PC-9 (cell line): ENCODE results near the gene ABLIM2. TPM values are rescaled to one million over a fixed set of nuclear protein-coding genes. Genes with fewer than 3 reads are reported as not detected.

Source experiments
- BruUV-seq: library from RNA; stranded (reverse); fragments of 400-500 nt; replicated peaks from 2 replicates; lab custom pipeline; 2021; lab: Mats Ljungman, UMichigan
- CTCF ChIA-PET: fragments of 300-600 bp; sonication (Branson Sonifier 250); formaldehyde crosslinking; loops from one replicate; lab custom pipeline; 2022; ENCODE audit warnings: antibody characterized with exemption; lab: Charles Lee
- POLR2A ChIA-PET: fragments of 300-600 bp; sonication (Branson Sonifier 250); formaldehyde crosslinking; loops from one replicate; lab custom pipeline; 2022; ENCODE audit warnings: antibody characterized with exemption; ENCODE audit not compliant: unreplicated experiment; lab: Charles Lee
- DNase-seq, 2 experiments: peaks; one replicate each; pipeline versions ENCODE4 v3.0.0 to v3.0.0-alpha.2; 2015 to 2022; ENCODE audit warnings: mixed read lengths in 1 of 2
- H2AFZ ChIP-seq: fragments of 200-600 bp; sonication (generic); 2 replicates; pipeline ENCODE4 v1.8.1; 2017; ENCODE audit warnings: antibody characterized with exemption
- H3F3A ChIP-seq: fragments of 200-600 bp; sonication (generic); 2 replicates; pipeline ENCODE4 v1.8.1; 2017; ENCODE audit warnings: antibody characterized with exemption, mild to moderate bottlenecking, low read depth; ENCODE audit not compliant: insufficient read depth
- H3K27ac ChIP-seq: fragments of 200-600 bp; sonication (generic); 2 replicates; pipeline ENCODE4 v1.6.1; 2016; ENCODE audit warnings: mixed run types
- H3K27me3 ChIP-seq: fragments of 200-600 bp; sonication (generic); 2 replicates; pipeline ENCODE4 v1.6.1; 2016; ENCODE audit warnings: low read depth, mixed run types; ENCODE audit not compliant: insufficient read depth
- H3K36me3 ChIP-seq: fragments of 200-600 bp; sonication (generic); 2 replicates; pipeline ENCODE4 v1.6.1; 2016; ENCODE audit warnings: low read depth, mixed run types
- H3K4me1 ChIP-seq: fragments of 200-600 bp; sonication (generic); replicated peaks from 2 replicates; pipeline ENCODE4 v1.6.1; 2016; ENCODE audit warnings: mixed run types; ENCODE audit not compliant: insufficient read depth
- H3K4me2 ChIP-seq: fragments of 200-600 bp; sonication (generic); 2 replicates; pipeline ENCODE4 v1.6.1; 2017; ENCODE audit warnings: mixed run types
- H3K4me3 ChIP-seq: fragments of 200-600 bp; sonication (generic); 2 replicates; pipeline ENCODE4 v1.6.1; 2016; ENCODE audit warnings: mixed run types
- H3K79me2 ChIP-seq: fragments of 200-600 bp; sonication (generic); 2 replicates; pipeline ENCODE4 v1.6.1; 2017; ENCODE audit warnings: low read depth, mixed run types
- H3K9me2 ChIP-seq: fragments of 200-600 bp; sonication (generic); 2 replicates; pipeline ENCODE4 v1.8.1; 2017; ENCODE audit warnings: mild to moderate bottlenecking; ENCODE audit not compliant: insufficient read depth
- H3K9me3 ChIP-seq: fragments of 200-600 bp; sonication (generic); 2 replicates; pipeline ENCODE4 v1.8.1; 2016; ENCODE audit warnings: low read depth; ENCODE audit not compliant: insufficient read depth
- H4K20me1 ChIP-seq: fragments of 200-600 bp; sonication (generic); 2 replicates; pipeline ENCODE4 v1.8.1; 2017; ENCODE audit not compliant: insufficient read depth
- EZH2 ChIP-seq: fragments of 200-600 bp; sonication (generic); IDR thresholded peaks from 2 replicates; pipeline ENCODE4 v1.8.0; 2017; ENCODE audit warnings: antibody characterized with exemption, low read depth
- intact Hi-C: fragments of 100-400 bp; cut with micrococcal nuclease; formaldehyde crosslinking; loops from one replicate; pipeline ENCODE4 v1.10.0; 2022; ENCODE audit not compliant: unreplicated experiment
- total RNA-seq: library from RNA; stranded (reverse); gene quantifications from 2 replicates; pipeline ENCODE4 v1.2.3, GENCODE V29; 2021
- TF ChIP-seq, protein P1 (sequence below): fragments of 200-600 bp; sonication (generic); conservative IDR thresholded peaks from 2 replicates; pipeline ENCODE4 v1.6.1; 2017; ENCODE audit warnings: mixed run types, antibody characterized with exemption, mild to moderate bottlenecking, moderate library complexity

ABLIM2 gene
- total RNA-seq, 1 experiment from 2014 or later, result 1.6 TPM

- no peak for DNase-seq
- Histone ChIP-seq H3K9me2 (no peaks in the 10 kb centered on the region), H4K20me1 (no peaks in the 10 kb centered on the region), H3K36me3 (no peaks in the 10 kb centered on the region), H3K27ac (no peak overlapping the region), H2AFZ (no peak overlapping the region), H3F3A (no peaks in the 10 kb centered on the region), H3K4me2 (no peak overlapping the region), H3K4me3 (no peak overlapping the region), H3K4me1 (no peaks in the 10 kb centered on the region), H3K79me2 (no peaks in the 10 kb centered on the region), H3K27me3 (peaks cover 3% of the 10 kb centered on the region; the same call in 1 of the 2 replicates), H3K9me3 (no peaks in the 10 kb centered on the region)
- ChIA-PET CTCF (interaction anchor here (0.6 kb wide), 1 partner anchor 199 kb away, joined by 3 read pairs; no protein-coding TSS in a partner anchor), POLR2A (no interaction called here)
- no TSS peak for BruUV-seq
- intact Hi-C loops, result no loop called here
- TF ChIP-seq, protein P1, sequence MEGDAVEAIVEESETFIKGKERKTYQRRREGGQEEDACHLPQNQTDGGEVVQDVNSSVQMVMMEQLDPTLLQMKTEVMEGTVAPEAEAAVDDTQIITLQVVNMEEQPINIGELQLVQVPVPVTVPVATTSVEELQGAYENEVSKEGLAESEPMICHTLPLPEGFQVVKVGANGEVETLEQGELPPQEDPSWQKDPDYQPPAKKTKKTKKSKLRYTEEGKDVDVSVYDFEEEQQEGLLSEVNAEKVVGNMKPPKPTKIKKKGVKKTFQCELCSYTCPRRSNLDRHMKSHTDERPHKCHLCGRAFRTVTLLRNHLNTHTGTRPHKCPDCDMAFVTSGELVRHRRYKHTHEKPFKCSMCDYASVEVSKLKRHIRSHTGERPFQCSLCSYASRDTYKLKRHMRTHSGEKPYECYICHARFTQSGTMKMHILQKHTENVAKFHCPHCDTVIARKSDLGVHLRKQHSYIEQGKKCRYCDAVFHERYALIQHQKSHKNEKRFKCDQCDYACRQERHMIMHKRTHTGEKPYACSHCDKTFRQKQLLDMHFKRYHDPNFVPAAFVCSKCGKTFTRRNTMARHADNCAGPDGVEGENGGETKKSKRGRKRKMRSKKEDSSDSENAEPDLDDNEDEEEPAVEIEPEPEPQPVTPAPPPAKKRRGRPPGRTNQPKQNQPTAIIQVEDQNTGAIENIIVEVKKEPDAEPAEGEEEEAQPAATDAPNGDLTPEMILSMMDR, result no peak
- no peak for TF ChIP-seq EZH2
Observed at GRCh38 chr4:8007581-8007980, 151.0 kb downstream of the ABLIM2 start.

GRCh38 chr4:8006471-8006870, 152.1 kb downstream of the ABLIM2 start:
- Histone ChIP-seq H2AFZ (no peak overlapping the region), H3K79me2 (no peaks in the 10 kb centered on the region), H3K4me2 (no peak overlapping the region), H3K36me3 (no peaks in the 10 kb centered on the region), H3K4me3 (no peak overlapping the region), H3F3A (no peaks in the 10 kb centered on the region), H3K4me1 (no peaks in the 10 kb centered on the region), H3K27ac (no peak overlapping the region), H4K20me1 (no peaks in the 10 kb centered on the region), H3K27me3 (peaks cover 3% of the 10 kb centered on the region; the same call in 1 of the 2 replicates), H3K9me2 (no peaks in the 10 kb centered on the region), H3K9me3 (no peaks in the 10 kb centered on the region)
- ChIA-PET POLR2A (no interaction called here), CTCF (no interaction called here)
- BruUV-seq, result no TSS peak
- intact Hi-C loops, result no loop called here
- DNase-seq, result no peak
- TF ChIP-seq EZH2, result no peak
- TF ChIP-seq, protein P1, result no peak

DNA sequence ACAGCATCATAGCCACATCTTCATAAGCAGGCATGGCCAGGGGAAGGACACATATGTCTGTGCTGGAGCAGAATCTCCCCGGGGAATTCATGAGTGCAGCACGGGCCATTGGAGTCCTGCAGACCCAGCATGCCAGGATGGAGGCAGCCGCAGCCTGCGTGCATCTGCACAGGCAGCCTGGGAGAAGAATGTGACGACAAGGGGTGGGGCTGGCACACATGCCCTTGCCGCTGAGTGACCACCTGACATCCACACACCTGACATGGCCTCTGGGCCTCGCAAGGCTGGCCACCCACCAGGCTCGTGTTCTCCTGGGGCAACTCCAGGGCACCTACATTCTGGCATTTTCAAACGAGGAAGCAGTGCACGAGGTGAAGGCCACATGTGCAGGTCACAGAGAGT, 152.8 kb downstream of the ABLIM2 start:
- peaks cover 3% of the 10 kb centered on the region; the same call in 1 of the 2 replicates for H3K27me3 ChIP-seq
- intact Hi-C loops, result no loop called here
- no peaks in the 10 kb centered on the region for H3K9me2 ChIP-seq
- ChIA-PET CTCF (no interaction called here), POLR2A (no interaction called here)
- no peak overlapping the region for H3K27ac ChIP-seq
- no peaks in the 10 kb centered on the region for H3K79me2 ChIP-seq
- DNase-seq, result no peak
- no peak overlapping the region for H3K4me3 ChIP-seq
- no peak overlapping the region for H3K4me2 ChIP-seq
- TF ChIP-seq, protein P1, result no peak
- no peak for TF ChIP-seq EZH2
- no peaks in the 10 kb centered on the region for H3K4me1 ChIP-seq
- H2AFZ ChIP-seq, result no peak overlapping the region
- no peaks in the 10 kb centered on the region for H4K20me1 ChIP-seq
- BruUV-seq, result no TSS peak
- no peaks in the 10 kb centered on the region for H3F3A ChIP-seq
- H3K36me3 ChIP-seq, result no peaks in the 10 kb centered on the region
- H3K9me3 ChIP-seq, result no peaks in the 10 kb centered on the region
